HEK293 (cell line): ENCODE results near the gene TMEM63B.

ENCODE experiments used
- GLI2 ChIP-seq: fragments of 450-650 bp; formaldehyde crosslinking; IDR thresholded peaks from 2 replicates; pipeline ENCODE4; 2017; ENCODE audit warnings: missing biosample characterization, missing genetic modification characterization, low read depth, borderline replicate concordance
- GLIS2 ChIP-seq: fragments of 450-650 bp; formaldehyde crosslinking; IDR thresholded peaks from 2 replicates; pipeline ENCODE4 v1.5.1; 2016; ENCODE audit warnings: missing biosample characterization, missing genetic modification characterization
- IKZF3 ChIP-seq: fragments of 450-650 bp; IDR thresholded peaks from 2 replicates; pipeline ENCODE4 v1.5.0; 2018; ENCODE audit warnings: missing biosample characterization, mild to moderate bottlenecking, missing genetic modification characterization, moderate library complexity
- KLF8 ChIP-seq: fragments of 450-650 bp; formaldehyde crosslinking; IDR thresholded peaks from 2 replicates; pipeline ENCODE4 v1.5.1; 2016; ENCODE audit warnings: missing biosample characterization, missing genetic modification characterization
- OSR2 ChIP-seq: fragments of 450-650 bp; formaldehyde crosslinking; IDR thresholded peaks from 2 replicates; pipeline ENCODE4 v1.5.1; 2016; ENCODE audit warnings: missing biosample characterization, missing genetic modification characterization
- PRDM1 ChIP-seq: fragments of 450-650 bp; formaldehyde crosslinking; IDR thresholded peaks from 2 replicates; pipeline ENCODE4; 2016; ENCODE audit warnings: missing biosample characterization, missing genetic modification characterization
- SCRT1 ChIP-seq: fragments of 450-650 bp; formaldehyde crosslinking; IDR thresholded peaks from 2 replicates; pipeline ENCODE4 v1.5.1; 2016; ENCODE audit warnings: missing biosample characterization, missing genetic modification characterization, borderline replicate concordance
- ZBTB8A ChIP-seq: fragments of 450-650 bp; formaldehyde crosslinking; IDR thresholded peaks from 2 replicates; pipeline ENCODE4 v1.5.1; 2016; ENCODE audit warnings: missing biosample characterization, missing genetic modification characterization
- ZEB2 ChIP-seq: fragments of 450-650 bp; formaldehyde crosslinking; IDR thresholded peaks from 2 replicates; pipeline ENCODE4 v1.5.1; 2016; ENCODE audit warnings: missing biosample characterization, missing genetic modification characterization
- ZFP69B ChIP-seq: fragments of 450-650 bp; formaldehyde crosslinking; IDR thresholded peaks from 2 replicates; pipeline ENCODE4 v1.5.1; 2016; ENCODE audit warnings: missing biosample characterization, missing genetic modification characterization
- ZNF214 ChIP-seq: fragments of 450-650 bp; formaldehyde crosslinking; IDR thresholded peaks from 2 replicates; pipeline ENCODE4 v1.5.1; 2017; ENCODE audit warnings: missing biosample characterization, mild to moderate bottlenecking, missing genetic modification characterization, borderline replicate concordance
- ZNF23 ChIP-seq: fragments of 450-650 bp; formaldehyde crosslinking; IDR thresholded peaks from 2 replicates; pipeline ENCODE4 v1.5.1; 2016; ENCODE audit warnings: missing biosample characterization, missing genetic modification characterization, borderline replicate concordance
- ZNF394 ChIP-seq: fragments of 450-650 bp; formaldehyde crosslinking; IDR thresholded peaks from 2 replicates; pipeline ENCODE4 v1.5.1; 2016; ENCODE audit warnings: missing biosample characterization, missing genetic modification characterization, mild to moderate bottlenecking, moderate library complexity, borderline replicate concordance
- ZNF560 ChIP-seq: fragments of 450-650 bp; formaldehyde crosslinking; IDR thresholded peaks from 2 replicates; pipeline ENCODE4 v1.5.1; 2017; ENCODE audit warnings: missing biosample characterization, missing genetic modification characterization, borderline replicate concordance
- ZNF561 ChIP-seq: fragments of 450-650 bp; IDR thresholded peaks from 2 replicates; pipeline ENCODE4 v1.5.1; 2018; ENCODE audit warnings: missing biosample characterization, missing genetic modification characterization, borderline replicate concordance
- ZNF776 ChIP-seq: fragments of 450-650 bp; formaldehyde crosslinking; IDR thresholded peaks from 2 replicates; pipeline ENCODE4 v1.5.0; 2017; ENCODE audit warnings: missing biosample characterization, missing genetic modification characterization, borderline replicate concordance
- ZNF777 ChIP-seq: fragments of 450-650 bp; formaldehyde crosslinking; IDR thresholded peaks from 2 replicates; pipeline ENCODE4 v1.5.1; 2017; ENCODE audit warnings: missing biosample characterization, missing genetic modification characterization, borderline replicate concordance
- ZNF837 ChIP-seq: fragments of 450-650 bp; formaldehyde crosslinking; IDR thresholded peaks from 2 replicates; pipeline ENCODE4 v1.5.1; 2016; ENCODE audit warnings: missing biosample characterization, missing genetic modification characterization
- TF ChIP-seq, protein P1 (sequence below): fragments of 450-650 bp; formaldehyde crosslinking; conservative IDR thresholded peaks from 2 replicates; pipeline ENCODE4 v1.5.1; 2016; ENCODE audit warnings: low read depth, missing biosample characterization, missing genetic modification characterization
- TF ChIP-seq, protein P2 (sequence below): fragments of 450-650 bp; formaldehyde crosslinking; IDR thresholded peaks from 2 replicates; pipeline ENCODE4 v1.5.1; 2016; ENCODE audit warnings: missing biosample characterization, missing genetic modification characterization
- TF ChIP-seq, protein P3 (sequence below): fragments of 450-650 bp; formaldehyde crosslinking; optimal IDR thresholded peaks from 2 replicates; pipeline ENCODE3; 2016; ENCODE audit warnings: missing biosample characterization, mild to moderate bottlenecking, missing genetic modification characterization
- TF ChIP-seq, protein P4 (sequence below): fragments of 450-650 bp; formaldehyde crosslinking; conservative IDR thresholded peaks from 2 replicates; pipeline ENCODE4 v1.5.1; 2016; ENCODE audit warnings: low read depth, missing biosample characterization, missing genetic modification characterization
- TF ChIP-seq, protein P5 (sequence below): fragments of 450-650 bp; formaldehyde crosslinking; IDR thresholded peaks from 2 replicates; pipeline ENCODE4 v1.5.1; 2016; ENCODE audit warnings: missing biosample characterization, missing genetic modification characterization
- TF ChIP-seq, protein P6 (sequence below): fragments of 450-650 bp; formaldehyde crosslinking; IDR thresholded peaks from 2 replicates; pipeline ENCODE4 v1.5.1; 2017; ENCODE audit warnings: missing biosample characterization, missing genetic modification characterization

TMEM63B gene

DNA sequence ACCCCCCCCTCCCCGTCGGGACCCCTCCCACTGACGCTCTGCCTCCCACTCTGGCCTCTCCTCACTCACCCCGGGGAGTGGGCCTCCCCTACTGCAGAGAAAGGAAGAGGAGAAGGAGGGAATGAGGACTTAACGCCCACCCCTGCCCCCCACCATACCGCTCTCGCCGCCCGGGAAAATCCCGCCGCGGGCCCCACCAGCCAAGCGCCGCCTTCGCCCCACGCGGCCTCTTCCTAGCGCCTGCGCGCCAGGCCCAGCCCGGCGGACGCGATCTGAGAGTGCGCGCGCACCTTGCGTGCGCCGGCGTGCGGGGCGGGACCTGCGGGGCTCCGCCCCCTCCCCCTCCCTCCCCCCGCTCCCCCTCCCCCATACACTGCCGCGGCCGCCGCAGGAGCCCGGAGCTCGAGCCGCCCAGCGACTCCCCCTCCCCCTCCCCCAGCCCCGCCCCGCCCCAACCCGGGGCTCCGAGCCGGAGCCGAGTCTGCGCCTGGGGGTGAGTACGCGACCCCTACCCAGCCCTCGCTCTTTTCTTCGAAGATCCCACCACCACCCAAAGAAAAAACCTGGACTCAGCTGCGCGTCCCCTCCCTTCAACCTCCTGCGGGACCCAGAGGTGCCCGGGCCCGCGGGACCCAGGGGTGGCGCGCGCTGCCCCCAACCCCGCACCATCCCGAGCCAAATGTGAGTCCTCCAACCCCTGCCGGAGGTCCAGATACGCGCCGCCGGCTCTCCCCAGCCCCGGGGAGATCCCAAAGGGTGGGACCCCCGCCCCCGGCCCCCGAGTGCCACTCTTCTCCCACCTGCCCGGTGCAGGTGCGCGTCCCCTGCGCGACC is at the start of gene TMEM63B, which contains the start of gene MRPL14 (continued):
- TF ChIP-seq ZNF777 (tag by site-specific recombination) (no peak), ZFP69B (tag by site-specific recombination) (peak; percentile 98), ZNF214 (no peak), ZEB2 (tag by site-specific recombination) (no peak; the same call in 1 of the 2 replicates), ZBTB8A (tag by site-specific recombination) (peak; percentile 33; the same call in 1 of the 2 replicates), OSR2 (tag by site-specific recombination) (no peak), ZNF776 (no peak), IKZF3 (tag by site-specific recombination) (peak; percentile 30; the same call in 1 of the 2 replicates), ZNF561 (tag by site-specific recombination) (no peak), ZNF560 (tag by site-specific recombination) (no peak), ZNF394 (tag by site-specific recombination) (no peak), PRDM1 (tag by site-specific recombination) (no peak), ZNF837 (no peak), ZNF23 (tag by site-specific recombination) (no peak), GLI2 (tag by site-specific recombination) (no peak), GLIS2 (tag by site-specific recombination) (peak; percentile 77), KLF8 (tag by site-specific recombination) (no peak), SCRT1 (no peak)
- TF ChIP-seq, protein P1, sequence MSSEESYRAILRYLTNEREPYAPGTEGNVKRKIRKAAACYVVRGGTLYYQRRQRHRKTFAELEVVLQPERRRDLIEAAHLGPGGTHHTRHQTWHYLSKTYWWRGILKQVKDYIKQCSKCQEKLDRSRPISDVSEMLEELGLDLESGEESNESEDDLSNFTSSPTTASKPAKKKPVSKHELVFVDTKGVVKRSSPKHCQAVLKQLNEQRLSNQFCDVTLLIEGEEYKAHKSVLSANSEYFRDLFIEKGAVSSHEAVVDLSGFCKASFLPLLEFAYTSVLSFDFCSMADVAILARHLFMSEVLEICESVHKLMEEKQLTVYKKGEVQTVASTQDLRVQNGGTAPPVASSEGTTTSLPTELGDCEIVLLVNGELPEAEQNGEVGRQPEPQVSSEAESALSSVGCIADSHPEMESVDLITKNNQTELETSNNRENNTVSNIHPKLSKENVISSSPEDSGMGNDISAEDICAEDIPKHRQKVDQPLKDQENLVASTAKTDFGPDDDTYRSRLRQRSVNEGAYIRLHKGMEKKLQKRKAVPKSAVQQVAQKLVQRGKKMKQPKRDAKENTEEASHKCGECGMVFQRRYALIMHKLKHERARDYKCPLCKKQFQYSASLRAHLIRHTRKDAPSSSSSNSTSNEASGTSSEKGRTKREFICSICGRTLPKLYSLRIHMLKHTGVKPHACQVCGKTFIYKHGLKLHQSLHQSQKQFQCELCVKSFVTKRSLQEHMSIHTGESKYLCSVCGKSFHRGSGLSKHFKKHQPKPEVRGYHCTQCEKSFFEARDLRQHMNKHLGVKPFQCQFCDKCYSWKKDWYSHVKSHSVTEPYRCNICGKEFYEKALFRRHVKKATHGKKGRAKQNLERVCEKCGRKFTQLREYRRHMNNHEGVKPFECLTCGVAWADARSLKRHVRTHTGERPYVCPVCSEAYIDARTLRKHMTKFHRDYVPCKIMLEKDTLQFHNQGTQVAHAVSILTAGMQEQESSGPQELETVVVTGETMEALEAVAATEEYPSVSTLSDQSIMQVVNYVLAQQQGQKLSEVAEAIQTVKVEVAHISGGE (tag by site-specific recombination), result no peak
- TF ChIP-seq, protein P2, sequence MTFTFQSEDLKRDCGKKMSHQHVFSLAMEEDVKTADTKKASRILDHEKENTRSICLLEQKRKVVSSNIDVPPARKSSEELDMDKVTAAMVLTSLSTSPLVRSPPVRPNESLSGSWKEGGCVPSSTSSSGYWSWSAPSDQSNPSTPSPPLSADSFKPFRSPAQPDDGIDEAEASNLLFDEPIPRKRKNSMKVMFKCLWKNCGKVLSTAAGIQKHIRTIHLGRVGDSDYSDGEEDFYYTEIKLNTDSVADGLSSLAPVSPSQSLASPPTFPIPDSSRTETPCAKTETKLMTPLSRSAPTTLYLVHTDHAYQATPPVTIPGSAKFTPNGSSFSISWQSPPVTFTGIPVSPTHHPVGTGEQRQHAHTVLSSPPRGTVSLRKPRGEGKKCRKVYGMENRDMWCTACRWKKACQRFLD (tag by site-specific recombination), result no peak
- TF ChIP-seq, protein P3, sequence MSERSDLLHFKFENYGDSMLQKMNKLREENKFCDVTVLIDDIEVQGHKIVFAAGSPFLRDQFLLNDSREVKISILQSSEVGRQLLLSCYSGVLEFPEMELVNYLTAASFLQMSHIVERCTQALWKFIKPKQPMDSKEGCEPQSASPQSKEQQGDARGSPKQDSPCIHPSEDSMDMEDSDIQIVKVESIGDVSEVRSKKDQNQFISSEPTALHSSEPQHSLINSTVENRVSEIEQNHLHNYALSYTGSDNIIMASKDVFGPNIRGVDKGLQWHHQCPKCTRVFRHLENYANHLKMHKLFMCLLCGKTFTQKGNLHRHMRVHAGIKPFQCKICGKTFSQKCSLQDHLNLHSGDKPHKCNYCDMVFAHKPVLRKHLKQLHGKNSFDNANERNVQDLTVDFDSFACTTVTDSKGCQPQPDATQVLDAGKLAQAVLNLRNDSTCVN (tag by site-specific recombination), result peak; percentile 89
- TF ChIP-seq, protein P4, sequence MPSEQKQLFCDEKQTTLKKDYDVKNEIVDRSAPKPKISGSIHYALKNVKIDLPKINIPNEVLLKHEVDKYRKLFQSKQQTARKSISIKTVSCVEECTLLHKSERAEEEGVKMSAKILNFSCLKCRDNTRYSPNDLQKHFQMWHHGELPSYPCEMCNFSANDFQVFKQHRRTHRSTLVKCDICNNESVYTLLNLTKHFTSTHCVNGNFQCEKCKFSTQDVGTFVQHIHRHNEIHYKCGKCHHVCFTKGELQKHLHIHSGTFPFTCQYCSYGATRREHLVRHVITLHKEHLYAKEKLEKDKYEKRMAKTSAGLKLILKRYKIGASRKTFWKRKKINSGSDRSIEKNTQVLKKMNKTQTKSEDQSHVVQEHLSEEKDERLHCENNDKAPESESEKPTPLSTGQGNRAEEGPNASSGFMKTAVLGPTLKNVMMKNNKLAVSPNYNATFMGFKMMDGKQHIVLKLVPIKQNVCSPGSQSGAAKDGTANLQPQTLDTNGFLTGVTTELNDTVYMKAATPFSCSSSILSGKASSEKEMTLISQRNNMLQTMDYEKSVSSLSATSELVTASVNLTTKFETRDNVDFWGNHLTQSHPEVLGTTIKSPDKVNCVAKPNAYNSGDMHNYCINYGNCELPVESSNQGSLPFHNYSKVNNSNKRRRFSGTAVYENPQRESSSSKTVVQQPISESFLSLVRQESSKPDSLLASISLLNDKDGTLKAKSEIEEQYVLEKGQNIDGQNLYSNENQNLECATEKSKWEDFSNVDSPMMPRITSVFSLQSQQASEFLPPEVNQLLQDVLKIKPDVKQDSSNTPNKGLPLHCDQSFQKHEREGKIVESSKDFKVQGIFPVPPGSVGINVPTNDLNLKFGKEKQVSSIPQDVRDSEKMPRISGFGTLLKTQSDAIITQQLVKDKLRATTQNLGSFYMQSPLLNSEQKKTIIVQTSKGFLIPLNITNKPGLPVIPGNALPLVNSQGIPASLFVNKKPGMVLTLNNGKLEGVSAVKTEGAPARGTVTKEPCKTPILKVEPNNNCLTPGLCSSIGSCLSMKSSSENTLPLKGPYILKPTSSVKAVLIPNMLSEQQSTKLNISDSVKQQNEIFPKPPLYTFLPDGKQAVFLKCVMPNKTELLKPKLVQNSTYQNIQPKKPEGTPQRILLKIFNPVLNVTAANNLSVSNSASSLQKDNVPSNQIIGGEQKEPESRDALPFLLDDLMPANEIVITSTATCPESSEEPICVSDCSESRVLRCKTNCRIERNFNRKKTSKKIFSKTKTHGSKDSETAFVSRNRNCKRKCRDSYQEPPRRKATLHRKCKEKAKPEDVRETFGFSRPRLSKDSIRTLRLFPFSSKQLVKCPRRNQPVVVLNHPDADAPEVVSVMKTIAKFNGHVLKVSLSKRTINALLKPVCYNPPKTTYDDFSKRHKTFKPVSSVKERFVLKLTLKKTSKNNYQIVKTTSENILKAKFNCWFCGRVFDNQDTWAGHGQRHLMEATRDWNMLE (tag by site-specific recombination), result no peak
- TF ChIP-seq, protein P5, sequence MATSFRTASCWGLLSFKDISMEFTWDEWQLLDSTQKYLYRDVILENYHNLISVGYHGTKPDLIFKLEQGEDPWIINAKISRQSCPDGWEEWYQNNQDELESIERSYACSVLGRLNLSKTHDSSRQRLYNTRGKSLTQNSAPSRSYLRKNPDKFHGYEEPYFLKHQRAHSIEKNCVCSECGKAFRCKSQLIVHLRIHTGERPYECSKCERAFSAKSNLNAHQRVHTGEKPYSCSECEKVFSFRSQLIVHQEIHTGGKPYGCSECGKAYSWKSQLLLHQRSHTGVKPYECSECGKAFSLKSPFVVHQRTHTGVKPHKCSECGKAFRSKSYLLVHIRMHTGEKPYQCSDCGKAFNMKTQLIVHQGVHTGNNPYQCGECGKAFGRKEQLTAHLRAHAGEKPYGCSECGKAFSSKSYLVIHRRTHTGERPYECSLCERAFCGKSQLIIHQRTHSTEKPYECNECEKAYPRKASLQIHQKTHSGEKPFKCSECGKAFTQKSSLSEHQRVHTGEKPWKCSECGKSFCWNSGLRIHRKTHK (tag by site-specific recombination), result no peak
- TF ChIP-seq, protein P6, sequence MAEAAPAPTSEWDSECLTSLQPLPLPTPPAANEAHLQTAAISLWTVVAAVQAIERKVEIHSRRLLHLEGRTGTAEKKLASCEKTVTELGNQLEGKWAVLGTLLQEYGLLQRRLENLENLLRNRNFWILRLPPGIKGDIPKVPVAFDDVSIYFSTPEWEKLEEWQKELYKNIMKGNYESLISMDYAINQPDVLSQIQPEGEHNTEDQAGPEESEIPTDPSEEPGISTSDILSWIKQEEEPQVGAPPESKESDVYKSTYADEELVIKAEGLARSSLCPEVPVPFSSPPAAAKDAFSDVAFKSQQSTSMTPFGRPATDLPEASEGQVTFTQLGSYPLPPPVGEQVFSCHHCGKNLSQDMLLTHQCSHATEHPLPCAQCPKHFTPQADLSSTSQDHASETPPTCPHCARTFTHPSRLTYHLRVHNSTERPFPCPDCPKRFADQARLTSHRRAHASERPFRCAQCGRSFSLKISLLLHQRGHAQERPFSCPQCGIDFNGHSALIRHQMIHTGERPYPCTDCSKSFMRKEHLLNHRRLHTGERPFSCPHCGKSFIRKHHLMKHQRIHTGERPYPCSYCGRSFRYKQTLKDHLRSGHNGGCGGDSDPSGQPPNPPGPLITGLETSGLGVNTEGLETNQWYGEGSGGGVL (tag by site-specific recombination), result peak; percentile 80
